SK-N-SH treated with all-trans-retinoic acid at 6 μM for 48 hours (cell line): ENCODE data around the gene SNX8.

Source experiments
- ARNTL ChIP-seq: fragments of 450-650 bp; formaldehyde crosslinking; IDR thresholded peaks from 2 replicates; pipeline ENCODE4 v1.5.0; 2020; ENCODE audit warnings: low read depth, mild to moderate bottlenecking, moderate library complexity, borderline replicate concordance
- ESRRG ChIP-seq: fragments of 250-450 bp; sonication (Bioruptor Pico); IDR thresholded peaks from 2 replicates; pipeline ENCODE4 v1.6.1; 2021; ENCODE audit warnings: mild to moderate bottlenecking
- GLIS3 ChIP-seq: fragments of 250-450 bp; sonication (Bioruptor Pico); IDR thresholded peaks from 2 replicates; pipeline ENCODE4 v1.5.0; 2020; ENCODE audit warnings: mild to moderate bottlenecking, moderate library complexity
- PATZ1 ChIP-seq: fragments of 250-450 bp; sonication (Bioruptor Pico); IDR thresholded peaks from 2 replicates; pipeline ENCODE4 v1.8.0; 2020; ENCODE audit warnings: mild to moderate bottlenecking, moderate library complexity, borderline replicate concordance
- RARB ChIP-seq: fragments of 250-450 bp; sonication (Bioruptor Pico); IDR thresholded peaks from 2 replicates; pipeline ENCODE4 v1.8.0; 2021; ENCODE audit warnings: mild to moderate bottlenecking, moderate library complexity
- TOX ChIP-seq: fragments of 250-450 bp; sonication (Bioruptor Pico); IDR thresholded peaks from 2 replicates; pipeline ENCODE4 v1.8.0; 2021; ENCODE audit warnings: mild to moderate bottlenecking, moderate library complexity, borderline replicate concordance
- ZC3H10 ChIP-seq: fragments of 250-450 bp; sonication (Bioruptor Pico); IDR thresholded peaks from 2 replicates; pipeline ENCODE4 v1.5.1; 2021; ENCODE audit warnings: mild to moderate bottlenecking, moderate library complexity
- ZFP30 ChIP-seq: fragments of 450-650 bp; formaldehyde crosslinking; IDR thresholded peaks from 2 replicates; pipeline ENCODE4 v1.5.0; 2022; ENCODE audit warnings: mild to moderate bottlenecking, moderate library complexity
- ZNF70 ChIP-seq: fragments of 450-650 bp; formaldehyde crosslinking; IDR thresholded peaks from 2 replicates; pipeline ENCODE4 v1.5.0; 2020; ENCODE audit warnings: mild to moderate bottlenecking, moderate library complexity
- ZNF8 ChIP-seq: fragments of 450-650 bp; formaldehyde crosslinking; IDR thresholded peaks from 2 replicates; pipeline ENCODE4 v1.5.0; 2020; ENCODE audit warnings: mild to moderate bottlenecking, moderate library complexity

GRCh38 chr7:2232766-2233520, 81.3 kb downstream of the SNX8 start, which contains the start of gene MAD1L1:
- TF ChIP-seq TOX (no peak), ZC3H10 (no peak), ARNTL (CRISPR knock-in tag) (no peak), ZNF8 (no peak), RARB (CRISPR knock-in tag) (no peak), ESRRG (CRISPR knock-in tag) (peak; percentile 70; the same call in 1 of the 2 replicates), GLIS3 (peak; percentile 85; the same call in 1 of the 2 replicates), ZFP30 (CRISPR knock-in tag) (no peak), ZNF70 (peak; percentile 48; the same call in 1 of the 2 replicates), PATZ1 (no peak)
